GM13976 (cell line): ENCODE results near the gene MYBPH.

Source experiments
- DNase-seq: peaks from one replicate; pipeline ENCODE4 v3.0.0; 2012; ENCODE audit warnings: low spot score
- CTCF ChIP-seq: IDR thresholded peaks from 2 replicates; pipeline ENCODE4 v1.5.1; 2012; ENCODE audit warnings: borderline replicate concordance, mild to moderate bottlenecking; ENCODE audit not compliant: insufficient read depth; ENCODE audit errors: extremely low read depth, missing control alignments, control extremely low read depth
- in situ Hi-C: fragments of 300-500 bp; cut with MboI; formaldehyde crosslinking; loops from one replicate; pipeline ENCODE4 v1.12.0; 2022; ENCODE audit warnings: low sequenced_read_pairs, mixed read lengths, inconsistent platforms; ENCODE audit not compliant: unreplicated experiment

Gene MYBPH

GRCh38 chr1:203136409-203137042, 39.1 kb downstream of the MYBPH start:
- TF ChIP-seq CTCF = no peak
- in situ Hi-C loops = no loop called here
- DNase-seq = no peak

GRCh38 chr1:203135636-203136305, 39.9 kb downstream of the MYBPH start:
- in situ Hi-C loops = no loop called here
- DNase-seq = no peak
- TF ChIP-seq CTCF = no peak

GRCh38 chr1:203133970-203134725, 41.5 kb downstream of the MYBPH start:
- no peak for TF ChIP-seq CTCF
- in situ Hi-C loops = no loop called here
- no peak for DNase-seq

GRCh38 chr1:203131548-203132200, 44.0 kb downstream of the MYBPH start:
- in situ Hi-C loops = no loop called here
- no peak for DNase-seq

GRCh38 chr1:203130358-203130985, 45.2 kb downstream of the MYBPH start:
- no peak for DNase-seq
- TF ChIP-seq CTCF = no peak
- in situ Hi-C loops = no loop called here

More at GRCh38 chr1:203131548-203132200, 44.0 kb downstream of the MYBPH start:
- TF ChIP-seq CTCF = no peak

GRCh38 chr1:203129501-203130231, 46.0 kb downstream of the MYBPH start:
- in situ Hi-C loops = no loop called here
- no peak for TF ChIP-seq CTCF
- no peak for DNase-seq
